Jurkat, Clone E6-1 (cell line): ENCODE measurements around the gene SREBF2.
"Not testable (repeated sequence)": the region's sequence is repeated elsewhere in the genome, so short reads cannot be mapped to it uniquely, and the experiment has no call there.

ENCODE experiments used
- DNase-seq: peaks from one replicate; pipeline ENCODE4 v3.0.0-alpha.2; 2011; ENCODE audit warnings: low read depth, low spot score
- H3K4me3 ChIP-seq: 2 replicates; pipeline ENCODE4 v1.5.1; 2011; ENCODE audit warnings: mild to moderate bottlenecking, low read length, control low read depth, moderate library complexity

The SREBF2 gene

GRCh38 chr22:41868556-41868955 lies 35.7 kb downstream of the SREBF2 start:
- no peak overlapping the region for H3K4me3 ChIP-seq
- no peak for DNase-seq

- not testable (repeated sequence) for DNase-seq, H3K4me3 ChIP-seq
These were observed 37.2 kb downstream of the SREBF2 start for GRCh38 chr22:41870081-41870480.

- no peak for DNase-seq
- H3K4me3 ChIP-seq: no peak overlapping the region
These were observed 37.9 kb downstream of the SREBF2 start for GRCh38 chr22:41870786-41871185.

GRCh38 chr22:41873391-41873790 lies 40.5 kb downstream of the SREBF2 start:
- H3K4me3 ChIP-seq: no peak overlapping the region
- peak; percentile 50 for DNase-seq

- H3K4me3 ChIP-seq: no peak overlapping the region
- DNase-seq: no peak
These were observed 41.2 kb downstream of the SREBF2 start for GRCh38 chr22:41874090-41874489.

GRCh38 chr22:41875531-41876270 lies 42.8 kb downstream of the SREBF2 start:
- no peak for DNase-seq
- no peak overlapping the region for H3K4me3 ChIP-seq

GRCh38 chr22:41876275-41876674 lies 43.4 kb downstream of the SREBF2 start:
- DNase-seq: no peak

GRCh38 chr22:41876675-41877074 lies 43.8 kb downstream of the SREBF2 start:
- DNase-seq: no peak
- no peak overlapping the region for H3K4me3 ChIP-seq

More at GRCh38 chr22:41876275-41876674, 43.4 kb downstream of the SREBF2 start:
- no peak overlapping the region for H3K4me3 ChIP-seq

- H3K4me3 ChIP-seq: no peak overlapping the region
- no peak for DNase-seq
These were observed 47.7 kb downstream of the SREBF2 start for GRCh38 chr22:41880653-41881052.

GRCh38 chr22:41883400-41883799 lies 50.5 kb downstream of the SREBF2 start:
- H3K4me3 ChIP-seq: no peak overlapping the region
- DNase-seq: no peak

- H3K4me3 ChIP-seq: no peak overlapping the region
- DNase-seq: no peak
These were observed 52.2 kb downstream of the SREBF2 start for GRCh38 chr22:41885116-41885515.

- DNase-seq: no peak
- no peak overlapping the region for H3K4me3 ChIP-seq
These were observed 52.6 kb downstream of the SREBF2 start for GRCh38 chr22:41885516-41885915.

- no peak for DNase-seq
- no peak overlapping the region for H3K4me3 ChIP-seq
These were observed 55.8 kb downstream of the SREBF2 start for GRCh38 chr22:41888627-41889200.

- no peak overlapping the region for H3K4me3 ChIP-seq
- DNase-seq: no peak
These were observed 58.5 kb downstream of the SREBF2 start for GRCh38 chr22:41891407-41891806.

GRCh38 chr22:41892721-41893120 lies 59.8 kb downstream of the SREBF2 start:
- no peak for DNase-seq
- H3K4me3 ChIP-seq: no peak overlapping the region

GRCh38 chr22:41893591-41894375 lies 60.9 kb downstream of the SREBF2 start:
- DNase-seq: no peak
- no peak overlapping the region for H3K4me3 ChIP-seq

GRCh38 chr22:41898645-41899044 lies 65.7 kb downstream of the SREBF2 start:
- no peak for DNase-seq
- H3K4me3 ChIP-seq: no peak overlapping the region

GRCh38 chr22:41899110-41899509 lies 66.2 kb downstream of the SREBF2 start:
- H3K4me3 ChIP-seq: no peak overlapping the region
- DNase-seq: no peak

- DNase-seq: no peak
- H3K4me3 ChIP-seq: no peak overlapping the region
These were observed 67.2 kb downstream of the SREBF2 start for GRCh38 chr22:41899992-41900651.
